ENCODE measurements around the gene IFT43.

GRCh38 chr14:76050250-76050649 is 64.7 kb downstream of the IFT43 start:
- TF ChIP-seq, protein P1, sequence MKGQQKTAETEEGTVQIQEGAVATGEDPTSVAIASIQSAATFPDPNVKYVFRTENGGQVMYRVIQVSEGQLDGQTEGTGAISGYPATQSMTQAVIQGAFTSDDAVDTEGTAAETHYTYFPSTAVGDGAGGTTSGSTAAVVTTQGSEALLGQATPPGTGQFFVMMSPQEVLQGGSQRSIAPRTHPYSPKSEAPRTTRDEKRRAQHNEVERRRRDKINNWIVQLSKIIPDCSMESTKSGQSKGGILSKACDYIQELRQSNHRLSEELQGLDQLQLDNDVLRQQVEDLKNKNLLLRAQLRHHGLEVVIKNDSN (CRISPR knock-in tag; IDR thresholded peaks at IDR 0.05): no peak
- no peak for TF ChIP-seq CTCF (IDR thresholded peaks at IDR 0.05)
- TF ChIP-seq, protein P2, sequence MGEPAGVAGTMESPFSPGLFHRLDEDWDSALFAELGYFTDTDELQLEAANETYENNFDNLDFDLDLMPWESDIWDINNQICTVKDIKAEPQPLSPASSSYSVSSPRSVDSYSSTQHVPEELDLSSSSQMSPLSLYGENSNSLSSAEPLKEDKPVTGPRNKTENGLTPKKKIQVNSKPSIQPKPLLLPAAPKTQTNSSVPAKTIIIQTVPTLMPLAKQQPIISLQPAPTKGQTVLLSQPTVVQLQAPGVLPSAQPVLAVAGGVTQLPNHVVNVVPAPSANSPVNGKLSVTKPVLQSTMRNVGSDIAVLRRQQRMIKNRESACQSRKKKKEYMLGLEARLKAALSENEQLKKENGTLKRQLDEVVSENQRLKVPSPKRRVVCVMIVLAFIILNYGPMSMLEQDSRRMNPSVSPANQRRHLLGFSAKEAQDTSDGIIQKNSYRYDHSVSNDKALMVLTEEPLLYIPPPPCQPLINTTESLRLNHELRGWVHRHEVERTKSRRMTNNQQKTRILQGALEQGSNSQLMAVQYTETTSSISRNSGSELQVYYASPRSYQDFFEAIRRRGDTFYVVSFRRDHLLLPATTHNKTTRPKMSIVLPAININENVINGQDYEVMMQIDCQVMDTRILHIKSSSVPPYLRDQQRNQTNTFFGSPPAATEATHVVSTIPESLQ (CRISPR knock-in tag; IDR thresholded peaks at IDR 0.05): no peak
- no peak for TF ChIP-seq TEAD4 (CRISPR knock-in tag; IDR thresholded peaks at IDR 0.05)
- TF ChIP-seq ATF1 (CRISPR knock-in tag; IDR thresholded peaks at IDR 0.05): no peak
- TF ChIP-seq ESRRA (CRISPR knock-in tag; IDR thresholded peaks at IDR 0.05; ENCODE audit: borderline replicate concordance): no peak
- TF ChIP-seq KAT7 (CRISPR knock-in tag; IDR thresholded peaks at IDR 0.05; ENCODE audit: borderline replicate concordance): no peak
- no peak for TF ChIP-seq USF2 (CRISPR knock-in tag; IDR thresholded peaks at IDR 0.05)
- no peak for TF ChIP-seq TEAD1 (CRISPR knock-in tag; IDR thresholded peaks at IDR 0.05)
- no peak for TF ChIP-seq NR3C1 (CRISPR knock-in tag; conservative IDR thresholded peaks at IDR 0.05; ENCODE audit: low read depth)
- TF ChIP-seq, protein P3, sequence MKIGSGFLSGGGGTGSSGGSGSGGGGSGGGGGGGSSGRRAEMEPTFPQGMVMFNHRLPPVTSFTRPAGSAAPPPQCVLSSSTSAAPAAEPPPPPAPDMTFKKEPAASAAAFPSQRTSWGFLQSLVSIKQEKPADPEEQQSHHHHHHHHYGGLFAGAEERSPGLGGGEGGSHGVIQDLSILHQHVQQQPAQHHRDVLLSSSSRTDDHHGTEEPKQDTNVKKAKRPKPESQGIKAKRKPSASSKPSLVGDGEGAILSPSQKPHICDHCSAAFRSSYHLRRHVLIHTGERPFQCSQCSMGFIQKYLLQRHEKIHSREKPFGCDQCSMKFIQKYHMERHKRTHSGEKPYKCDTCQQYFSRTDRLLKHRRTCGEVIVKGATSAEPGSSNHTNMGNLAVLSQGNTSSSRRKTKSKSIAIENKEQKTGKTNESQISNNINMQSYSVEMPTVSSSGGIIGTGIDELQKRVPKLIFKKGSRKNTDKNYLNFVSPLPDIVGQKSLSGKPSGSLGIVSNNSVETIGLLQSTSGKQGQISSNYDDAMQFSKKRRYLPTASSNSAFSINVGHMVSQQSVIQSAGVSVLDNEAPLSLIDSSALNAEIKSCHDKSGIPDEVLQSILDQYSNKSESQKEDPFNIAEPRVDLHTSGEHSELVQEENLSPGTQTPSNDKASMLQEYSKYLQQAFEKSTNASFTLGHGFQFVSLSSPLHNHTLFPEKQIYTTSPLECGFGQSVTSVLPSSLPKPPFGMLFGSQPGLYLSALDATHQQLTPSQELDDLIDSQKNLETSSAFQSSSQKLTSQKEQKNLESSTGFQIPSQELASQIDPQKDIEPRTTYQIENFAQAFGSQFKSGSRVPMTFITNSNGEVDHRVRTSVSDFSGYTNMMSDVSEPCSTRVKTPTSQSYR (CRISPR knock-in tag; IDR thresholded peaks at IDR 0.05): no peak
- no peak for TF ChIP-seq FOXK1 (CRISPR knock-in tag; IDR thresholded peaks at IDR 0.05)
- TF ChIP-seq ZNF138 (CRISPR knock-in tag; conservative IDR thresholded peaks at IDR 0.05): no peak
- TF ChIP-seq, protein P4, sequence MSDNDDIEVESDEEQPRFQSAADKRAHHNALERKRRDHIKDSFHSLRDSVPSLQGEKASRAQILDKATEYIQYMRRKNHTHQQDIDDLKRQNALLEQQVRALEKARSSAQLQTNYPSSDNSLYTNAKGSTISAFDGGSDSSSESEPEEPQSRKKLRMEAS (CRISPR knock-in tag; IDR thresholded peaks at IDR 0.05): no peak
